GM12801 (cell line): Measurements from ENCODE around the gene HPN.

ENCODE experiments used
- CTCF ChIP-seq: IDR thresholded peaks from one replicate; pipeline ENCODE4 v1.5.1; 2011; ENCODE audit warnings: control low read depth; ENCODE audit not compliant: insufficient read length; ENCODE audit errors: extremely low read depth

The HPN gene

DNA sequence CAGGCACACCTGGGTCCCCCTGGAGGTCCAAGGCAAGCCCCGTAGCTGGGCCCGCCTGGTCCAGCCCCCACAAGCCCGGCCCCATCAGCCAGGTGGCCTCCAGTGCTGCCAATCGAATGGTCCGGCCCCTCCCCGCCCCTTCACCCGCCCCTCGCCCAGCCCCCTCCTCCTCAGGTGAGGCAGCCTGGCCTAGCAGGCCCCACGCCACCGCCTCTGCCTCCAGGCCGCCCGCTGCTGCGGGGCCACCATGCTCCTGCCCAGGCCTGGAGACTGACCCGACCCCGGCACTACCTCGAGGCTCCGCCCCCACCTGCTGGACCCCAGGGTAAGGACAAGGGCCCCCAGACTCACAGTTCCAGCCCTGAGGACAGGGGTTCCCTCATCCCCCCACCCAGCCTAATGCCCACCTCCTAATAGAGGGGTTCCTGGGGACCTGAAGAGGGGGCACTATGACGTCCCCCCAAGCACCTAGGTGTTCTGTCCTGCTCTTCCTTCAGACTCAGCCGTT is at the start of gene HPN:
HPN (plus strand) TSS at position 174 of the 508 bp plus-strand sequence. CDS start 786 bp downstream, outside the sequence.
- no peak for TF ChIP-seq CTCF

DNA sequence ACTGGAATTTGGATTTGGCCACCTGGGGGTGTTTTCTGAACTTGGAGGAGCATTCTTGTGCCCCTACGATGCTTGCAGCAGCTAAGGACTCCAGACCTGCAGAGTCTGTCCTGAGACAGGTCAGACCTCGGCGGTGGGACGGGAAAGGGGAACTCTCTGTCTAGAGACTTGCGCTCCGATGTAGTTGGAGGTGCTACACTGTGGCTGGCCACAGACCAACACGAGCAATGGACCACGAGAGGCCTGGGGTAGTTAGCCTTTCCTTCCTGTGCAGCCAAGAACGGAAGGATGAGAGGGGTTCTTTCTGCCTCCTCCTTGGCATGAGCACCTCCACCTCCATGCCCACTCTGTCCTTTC is 47.3 kb upstream of the HPN start:
- TF ChIP-seq CTCF: no peak

- no peak for TF ChIP-seq CTCF
Observed at GRCh38 chr19:34994643-34995541, 46.6 kb upstream of the HPN start.

GRCh38 chr19:34995551-34995950 is 46.0 kb upstream of the HPN start:
- no peak for TF ChIP-seq CTCF

- no peak for TF ChIP-seq CTCF
Observed at GRCh38 chr19:34997071-34997617, 44.4 kb upstream of the HPN start.

DNA sequence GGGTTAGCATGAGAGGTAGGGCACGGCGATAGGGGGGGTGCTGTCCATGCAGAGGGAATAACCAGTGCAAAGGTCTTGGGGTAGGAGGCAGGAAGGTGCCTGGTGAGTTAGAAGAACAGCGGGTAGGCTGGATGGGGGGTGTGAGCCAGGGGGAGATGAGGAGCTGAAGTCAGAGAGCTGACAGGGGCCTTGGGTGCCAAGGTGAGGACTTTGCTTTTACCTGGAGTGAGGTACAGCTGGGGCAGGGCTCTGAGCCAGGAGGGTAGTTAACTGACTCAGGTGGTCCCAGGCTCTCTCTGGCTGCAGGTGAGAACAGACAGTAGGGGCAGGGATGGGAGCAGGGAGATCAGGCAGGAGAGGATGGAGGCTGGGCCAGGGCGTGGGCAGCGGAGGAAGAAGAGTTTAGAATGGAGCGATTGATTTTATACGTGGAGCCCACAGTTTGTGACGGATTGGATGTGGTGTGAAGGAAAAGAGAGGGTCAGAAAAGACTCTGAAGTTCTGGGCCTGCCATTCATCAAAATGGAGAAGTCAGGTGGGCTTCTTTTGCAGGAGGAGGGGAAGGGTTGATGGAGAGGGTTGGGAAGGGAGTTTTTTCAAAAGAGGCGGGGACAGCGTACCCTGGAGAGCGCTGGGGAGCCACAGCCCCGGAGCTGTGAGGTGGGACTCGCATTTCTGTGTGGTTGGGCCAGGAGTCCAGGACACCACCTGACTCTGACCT is 42.6 kb upstream of the HPN start:
- no peak for TF ChIP-seq CTCF

GRCh38 chr19:34999498-35000337 is 41.8 kb upstream of the HPN start, which contains the start of gene GRAMD1A:
TSS of gene GRAMD1A (plus strand) at chr19:35000323. CDS start at chr19:35000479, 156 bp downstream.
- TF ChIP-seq CTCF: no peak
